T-helper 1 cell treated with Interleukin-12 subunit alpha and Interleukin-12 subunit beta and Interleukin-4 antibody, amounts not matched to agents 30 μg/mL and 1 μg/mL, for 36 hours (primary cell): Measurements from ENCODE around the gene MORN4.

Source experiments
- H3K27ac Mint-ChIP-seq: one replicate; pipeline ENCODE4 v1.8.0; 2021; ENCODE audit warnings: mild to moderate bottlenecking, mixed read lengths
- H3K27me3 Mint-ChIP-seq: one replicate; pipeline ENCODE4 v1.8.0; 2021; ENCODE audit warnings: low read depth, mixed read lengths
- H3K36me3 Mint-ChIP-seq: one replicate; pipeline ENCODE4 v1.8.0; 2021; ENCODE audit warnings: low read depth, mixed read lengths
- H3K4me1 Mint-ChIP-seq: one replicate; pipeline ENCODE4 v1.8.0; 2021; ENCODE audit warnings: low read depth, mixed read lengths
- H3K4me3 Mint-ChIP-seq: one replicate; pipeline ENCODE4 v1.8.0; 2021; ENCODE audit warnings: mild to moderate bottlenecking, moderate library complexity, mixed read lengths
- H3K9me3 Mint-ChIP-seq: one replicate; pipeline ENCODE4 v1.8.0; 2021; ENCODE audit warnings: mixed read lengths

MORN4 gene

GRCh38 chr10:97564776-97565175 is 68.5 kb downstream of the MORN4 start:
- H3K27me3 Mint-ChIP-seq = peaks cover 6% of the 10 kb centered on the region
- H3K36me3 Mint-ChIP-seq = no peaks in the 10 kb centered on the region
- no peaks in the 10 kb centered on the region for H3K9me3 Mint-ChIP-seq
- H3K4me1 Mint-ChIP-seq = peaks cover 8% of the 10 kb centered on the region
- H3K27ac Mint-ChIP-seq = no peak overlapping the region
- no peak overlapping the region for H3K4me3 Mint-ChIP-seq
